HepG2 (cell line): ENCODE data around the gene KATNA1. TPM values are rescaled to one million over a fixed set of nuclear protein-coding genes. Genes with fewer than 3 reads are reported as not detected.

ENCODE experiments used
- HCFC1 ChIP-seq: fragments of 150-350 bp; IDR thresholded peaks from 2 replicates; pipeline ENCODE4 v1.6.1; 2014; ENCODE audit warnings: low read depth, low read length
- HOXD1 ChIP-seq: sonication (generic); formaldehyde crosslinking; IDR thresholded peaks from 2 replicates; pipeline ENCODE4 v1.5.0; 2020; ENCODE audit warnings: missing genetic modification reagents
- MAF1 ChIP-seq: sonication (generic); formaldehyde crosslinking; IDR thresholded peaks from 2 replicates; pipeline ENCODE4 v1.5.0; 2020; ENCODE audit warnings: missing genetic modification reagents, borderline replicate concordance
- MEIS1 ChIP-seq: sonication (generic); formaldehyde crosslinking; IDR thresholded peaks from 2 replicates; pipeline ENCODE4 v1.9.0; 2021; ENCODE audit warnings: mild to moderate bottlenecking, missing genetic modification reagents, moderate library complexity, borderline replicate concordance
- NFIB ChIP-seq: sonication (generic); formaldehyde crosslinking; IDR thresholded peaks from 2 replicates; pipeline ENCODE4 v1.9.0; 2021; ENCODE audit warnings: missing genetic modification reagents, mild to moderate bottlenecking, borderline replicate concordance
- PTBP1 ChIP-seq: fragments of 200-400 bp; formaldehyde crosslinking; IDR thresholded peaks from 2 replicates; pipeline ENCODE4 v1.6.1; 2018; ENCODE audit warnings: low read length, low read depth; ENCODE audit not compliant: poor library complexity, severe bottlenecking
- RORA ChIP-seq: sonication (generic); formaldehyde crosslinking; IDR thresholded peaks from 2 replicates; pipeline ENCODE4 v1.5.0; 2020; ENCODE audit warnings: mild to moderate bottlenecking, missing genetic modification reagents, moderate library complexity
- STAG1 ChIP-seq: sonication (generic); formaldehyde crosslinking; IDR thresholded peaks from 2 replicates; pipeline ENCODE4 v1.4.0; 2020; ENCODE audit warnings: missing genetic modification reagents
- TCF7L2 ChIP-seq: IDR thresholded peaks from 2 replicates; pipeline ENCODE4 v1.6.1; 2011; ENCODE audit warnings: mild to moderate bottlenecking, low read depth, low read length, moderate library complexity
- UBTF ChIP-seq: sonication (generic); formaldehyde crosslinking; IDR thresholded peaks from 2 replicates; pipeline ENCODE4 v1.4.0; 2020; ENCODE audit warnings: mild to moderate bottlenecking, missing genetic modification reagents
- XBP1 ChIP-seq: sonication (generic); formaldehyde crosslinking; IDR thresholded peaks from 2 replicates; pipeline ENCODE4 v1.5.0; 2020; ENCODE audit warnings: missing genetic modification reagents
- ZNF124 ChIP-seq: sonication (generic); formaldehyde crosslinking; IDR thresholded peaks from 2 replicates; pipeline ENCODE4 v1.4.0; 2020; ENCODE audit warnings: missing genetic modification reagents
- ZNF382 ChIP-seq: sonication (generic); formaldehyde crosslinking; IDR thresholded peaks from 2 replicates; pipeline ENCODE4 v1.5.0; 2020; ENCODE audit warnings: missing genetic modification reagents, mild to moderate bottlenecking, borderline replicate concordance
- ZNF547 ChIP-seq: sonication (generic); formaldehyde crosslinking; IDR thresholded peaks from 2 replicates; pipeline ENCODE4 v1.5.1; 2020; ENCODE audit warnings: mild to moderate bottlenecking, missing genetic modification reagents
- polyA plus RNA-seq, 8 experiments: library from polyadenylated mRNA; depleted of rRNA in 3 of 8; stranded (reverse) in 7 of 8; unstranded in 1 of 8; fragments of >200 nt; fragmentation: Illumina TruSeq in 4 of 8; extraction: Trizol in 4 of 8; gene quantifications; 2 replicates each; pipeline versions ENCODE4 v1.2.1 to v1.2.3, GENCODE V29; 2011 to 2016; ENCODE audit warnings: low read depth in 4 of 8, missing spikeins in 1 of 8, mixed read lengths in 1 of 8; ENCODE audit not compliant: insufficient read depth in 1 of 8
- total RNA-seq, 5 experiments: library from RNA; depleted of rRNA; stranded (reverse); fragments of >200 nt; fragmentation: Illumina TruSeq; extraction: Trizol; gene quantifications; 2 replicates each; pipeline ENCODE4 v1.2.3, GENCODE V29; 2016; ENCODE audit warnings: low read depth in 1 of 5
- TF ChIP-seq, protein P1 (sequence below): sonication (generic); formaldehyde crosslinking; IDR thresholded peaks from 2 replicates; pipeline ENCODE4 v1.4.0; 2020; ENCODE audit warnings: missing genetic modification reagents
- TF ChIP-seq, protein P2 (sequence below): sonication (generic); formaldehyde crosslinking; IDR thresholded peaks from 2 replicates; pipeline ENCODE4 v1.8.1; 2023; ENCODE audit warnings: mild to moderate bottlenecking, moderate library complexity, missing genetic modification reagents
- TF ChIP-seq, protein P3 (sequence below): sonication (generic); formaldehyde crosslinking; IDR thresholded peaks from 2 replicates; pipeline ENCODE4 v1.4.0; 2020; ENCODE audit warnings: missing genetic modification reagents

KATNA1 gene
- total and polyA plus RNA-seq, 2 of the 13 experiments (the other 11 are each of a cell fraction or from before 2014, with no cell fraction given), result 14.8 to 25.3 TPM

- TF ChIP-seq STAG1 (CRISPR knock-in tag) (peak; percentile 73), ZNF382 (CRISPR knock-in tag) (no peak), NFIB (CRISPR knock-in tag) (no peak), ZNF547 (CRISPR knock-in tag) (no peak), MEIS1 (0 out of 2 replicates have a peak, but pooled peaks have one; percentile 24), MAF1 (CRISPR knock-in tag) (no peak), XBP1 (no peak), ZNF124 (no peak), TCF7L2 (no peak), HOXD1 (CRISPR knock-in tag) (no peak), RORA (no peak), HCFC1 (no peak), PTBP1 (no peak), UBTF (CRISPR knock-in tag) (no peak)
- TF ChIP-seq, protein P1, sequence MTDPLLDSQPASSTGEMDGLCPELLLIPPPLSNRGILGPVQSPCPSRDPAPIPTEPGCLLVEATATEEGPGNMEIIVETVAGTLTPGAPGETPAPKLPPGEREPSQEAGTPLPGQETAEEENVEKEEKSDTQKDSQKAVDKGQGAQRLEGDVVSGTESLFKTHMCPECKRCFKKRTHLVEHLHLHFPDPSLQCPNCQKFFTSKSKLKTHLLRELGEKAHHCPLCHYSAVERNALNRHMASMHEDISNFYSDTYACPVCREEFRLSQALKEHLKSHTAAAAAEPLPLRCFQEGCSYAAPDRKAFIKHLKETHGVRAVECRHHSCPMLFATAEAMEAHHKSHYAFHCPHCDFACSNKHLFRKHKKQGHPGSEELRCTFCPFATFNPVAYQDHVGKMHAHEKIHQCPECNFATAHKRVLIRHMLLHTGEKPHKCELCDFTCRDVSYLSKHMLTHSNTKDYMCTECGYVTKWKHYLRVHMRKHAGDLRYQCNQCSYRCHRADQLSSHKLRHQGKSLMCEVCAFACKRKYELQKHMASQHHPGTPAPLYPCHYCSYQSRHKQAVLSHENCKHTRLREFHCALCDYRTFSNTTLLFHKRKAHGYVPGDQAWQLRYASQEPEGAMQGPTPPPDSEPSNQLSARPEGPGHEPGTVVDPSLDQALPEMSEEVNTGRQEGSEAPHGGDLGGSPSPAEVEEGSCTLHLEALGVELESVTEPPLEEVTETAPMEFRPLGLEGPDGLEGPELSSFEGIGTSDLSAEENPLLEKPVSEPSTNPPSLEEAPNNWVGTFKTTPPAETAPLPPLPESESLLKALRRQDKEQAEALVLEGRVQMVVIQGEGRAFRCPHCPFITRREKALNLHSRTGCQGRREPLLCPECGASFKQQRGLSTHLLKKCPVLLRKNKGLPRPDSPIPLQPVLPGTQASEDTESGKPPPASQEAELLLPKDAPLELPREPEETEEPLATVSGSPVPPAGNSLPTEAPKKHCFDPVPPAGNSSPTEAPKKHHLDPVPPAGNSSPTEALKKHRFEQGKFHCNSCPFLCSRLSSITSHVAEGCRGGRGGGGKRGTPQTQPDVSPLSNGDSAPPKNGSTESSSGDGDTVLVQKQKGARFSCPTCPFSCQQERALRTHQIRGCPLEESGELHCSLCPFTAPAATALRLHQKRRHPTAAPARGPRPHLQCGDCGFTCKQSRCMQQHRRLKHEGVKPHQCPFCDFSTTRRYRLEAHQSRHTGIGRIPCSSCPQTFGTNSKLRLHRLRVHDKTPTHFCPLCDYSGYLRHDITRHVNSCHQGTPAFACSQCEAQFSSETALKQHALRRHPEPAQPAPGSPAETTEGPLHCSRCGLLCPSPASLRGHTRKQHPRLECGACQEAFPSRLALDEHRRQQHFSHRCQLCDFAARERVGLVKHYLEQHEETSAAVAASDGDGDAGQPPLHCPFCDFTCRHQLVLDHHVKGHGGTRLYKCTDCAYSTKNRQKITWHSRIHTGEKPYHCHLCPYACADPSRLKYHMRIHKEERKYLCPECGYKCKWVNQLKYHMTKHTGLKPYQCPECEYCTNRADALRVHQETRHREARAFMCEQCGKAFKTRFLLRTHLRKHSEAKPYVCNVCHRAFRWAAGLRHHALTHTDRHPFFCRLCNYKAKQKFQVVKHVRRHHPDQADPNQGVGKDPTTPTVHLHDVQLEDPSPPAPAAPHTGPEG (CRISPR knock-in tag), result peak; percentile 47; the same call in 1 of the 2 replicates
- TF ChIP-seq, protein P2, sequence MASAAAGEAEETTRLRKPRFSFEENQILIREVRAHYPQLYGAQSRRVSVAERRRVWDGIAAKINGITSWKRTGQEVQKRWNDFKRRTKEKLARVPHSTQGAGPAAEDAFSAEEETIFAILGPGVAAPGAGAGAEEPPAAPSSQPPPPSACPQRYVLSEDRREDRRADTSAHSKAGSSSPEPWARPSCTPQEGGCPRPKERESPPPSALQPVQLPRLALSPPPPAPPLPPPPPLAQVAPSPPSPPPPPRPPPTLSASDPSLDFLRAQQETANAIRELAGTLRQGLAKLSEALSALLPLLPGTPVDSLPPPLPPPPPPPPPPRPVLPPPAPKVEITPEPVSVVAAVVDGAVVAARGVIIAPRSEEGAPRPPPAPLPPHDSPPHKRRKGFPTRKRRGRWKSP (CRISPR knock-in tag), result no peak
- TF ChIP-seq, protein P3, sequence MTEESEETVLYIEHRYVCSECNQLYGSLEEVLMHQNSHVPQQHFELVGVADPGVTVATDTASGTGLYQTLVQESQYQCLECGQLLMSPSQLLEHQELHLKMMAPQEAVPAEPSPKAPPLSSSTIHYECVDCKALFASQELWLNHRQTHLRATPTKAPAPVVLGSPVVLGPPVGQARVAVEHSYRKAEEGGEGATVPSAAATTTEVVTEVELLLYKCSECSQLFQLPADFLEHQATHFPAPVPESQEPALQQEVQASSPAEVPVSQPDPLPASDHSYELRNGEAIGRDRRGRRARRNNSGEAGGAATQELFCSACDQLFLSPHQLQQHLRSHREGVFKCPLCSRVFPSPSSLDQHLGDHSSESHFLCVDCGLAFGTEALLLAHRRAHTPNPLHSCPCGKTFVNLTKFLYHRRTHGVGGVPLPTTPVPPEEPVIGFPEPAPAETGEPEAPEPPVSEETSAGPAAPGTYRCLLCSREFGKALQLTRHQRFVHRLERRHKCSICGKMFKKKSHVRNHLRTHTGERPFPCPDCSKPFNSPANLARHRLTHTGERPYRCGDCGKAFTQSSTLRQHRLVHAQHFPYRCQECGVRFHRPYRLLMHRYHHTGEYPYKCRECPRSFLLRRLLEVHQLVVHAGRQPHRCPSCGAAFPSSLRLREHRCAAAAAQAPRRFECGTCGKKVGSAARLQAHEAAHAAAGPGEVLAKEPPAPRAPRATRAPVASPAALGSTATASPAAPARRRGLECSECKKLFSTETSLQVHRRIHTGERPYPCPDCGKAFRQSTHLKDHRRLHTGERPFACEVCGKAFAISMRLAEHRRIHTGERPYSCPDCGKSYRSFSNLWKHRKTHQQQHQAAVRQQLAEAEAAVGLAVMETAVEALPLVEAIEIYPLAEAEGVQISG (CRISPR knock-in tag), result 0 out of 2 replicates have a peak, but pooled peaks have one; percentile 47
Measured at GRCh38 chr6:149565527-149566409, 82.7 kb downstream of the KATNA1 start, which contains the start of gene GINM1 (continued).
